Measurements from ENCODE around the gene CHMP4B. TPM values are rescaled to one million over a fixed set of nuclear protein-coding genes. Genes with fewer than 3 reads are reported as not detected.

Gene CHMP4B
- total RNA-seq, 3 donors from 2014 or later (not counting 1 experiment from before 2014, with no cell fraction given) = 63.7 to 74.0 (median 70.0) TPM

- peaks cover 40% of the 10 kb centered on the region for H3K4me1 ChIP-seq (ENCODE audit: control insufficient read depth, insufficient read depth, low read length)
- no peaks in the 10 kb centered on the region for H3K27me3 ChIP-seq (ENCODE audit: control insufficient read depth, insufficient read depth, low read length)
- H3K36me3 ChIP-seq (ENCODE audit: control insufficient read depth, insufficient read depth, low read length) = peaks cover 6% of the 10 kb centered on the region
- H3K4me3 ChIP-seq (ENCODE audit: low read length) = no peak overlapping the region
- DNase-seq (no peak), ATAC-seq (no peak)
- Mint-ChIP-seq H3K4me3 (no peak overlapping the region), H3K36me3 (no peaks in the 10 kb centered on the region), H3K9me3 (no peaks in the 10 kb centered on the region), H3K27ac (peak overlapping the region; percentile 24 to 84), H3K27me3 (ENCODE audit: low read depth in 2 of 2) (no peaks in the 10 kb centered on the region), H3K4me1 (peaks cover 70 to 84% of the 10 kb centered on the region in 2 donors)
- no peak overlapping the region for H3K27ac ChIP-seq (ENCODE audit: low read length)
- no peak for TF ChIP-seq CTCF (IDR thresholded peaks at IDR 0.05)
- H3K9me3 ChIP-seq (ENCODE audit: control insufficient read depth, insufficient read depth, low read length) = no peaks in the 10 kb centered on the region
- 71% methylated on average over 1 of the region's 1 CpG for WGBS (ENCODE audit: insufficient coverage)
- intact Hi-C loops (cut with micrococcal nuclease) = no loop called here
Observed at GRCh38 chr20:33816191-33816590, 5.0 kb downstream of the CHMP4B start.

- H3K4me3 Mint-ChIP-seq = no peak overlapping the region
- no peaks in the 10 kb centered on the region for H3K9me3 Mint-ChIP-seq
- Histone ChIP-seq H3K27me3 (ENCODE audit: control insufficient read depth, insufficient read depth, low read length) (no peaks in the 10 kb centered on the region), H3K4me1 (ENCODE audit: control insufficient read depth, insufficient read depth, low read length) (peaks cover 30% of the 10 kb centered on the region), H3K4me3 (ENCODE audit: low read length) (no peak overlapping the region), H3K27ac (ENCODE audit: low read length) (no peak overlapping the region), H3K9me3 (ENCODE audit: control insufficient read depth, insufficient read depth, low read length) (no peaks in the 10 kb centered on the region), H3K36me3 (ENCODE audit: control insufficient read depth, insufficient read depth, low read length) (peaks cover 6% of the 10 kb centered on the region)
- DNase-seq = no peak
- no peak for TF ChIP-seq CTCF (IDR thresholded peaks at IDR 0.05)
- intact Hi-C loops (cut with micrococcal nuclease) = no loop called here
- peak overlapping the region in 1 of 2 donors; percentile 84 for H3K27ac Mint-ChIP-seq
- peaks cover 62 to 75% of the 10 kb centered on the region in 2 donors for H3K4me1 Mint-ChIP-seq
- no peaks in the 10 kb centered on the region for H3K36me3 Mint-ChIP-seq
- ATAC-seq = no peak
- H3K27me3 Mint-ChIP-seq (ENCODE audit: low read depth in 2 of 2) = no peaks in the 10 kb centered on the region
- WGBS (ENCODE audit: insufficient coverage) = 96% methylated on average over 5 of the region's 5 CpGs
Observed at GRCh38 chr20:33817411-33817810, 6.3 kb downstream of the CHMP4B start.

GRCh38 chr20:33819456-33819855, 8.3 kb downstream of the CHMP4B start:
- no peak for DNase-seq
- no peaks in the 10 kb centered on the region for H3K9me3 ChIP-seq (ENCODE audit: control insufficient read depth, insufficient read depth, low read length)
- peaks cover 6% of the 10 kb centered on the region for H3K36me3 ChIP-seq (ENCODE audit: control insufficient read depth, insufficient read depth, low read length)
- peak in 2 of 3 donors; percentile 46 to 62 for ATAC-seq
- Mint-ChIP-seq H3K4me3 (peak overlapping the region; percentile 58), H3K9me3 (no peaks in the 10 kb centered on the region), H3K36me3 (no peaks in the 10 kb centered on the region), H3K27me3 (ENCODE audit: low read depth in 2 of 2) (no peaks in the 10 kb centered on the region), H3K27ac (peak overlapping the region; percentile 41 to 84), H3K4me1 (peaks cover 49 to 60% of the 10 kb centered on the region in 2 donors)
- peak overlapping the region; percentile 32 for H3K27ac ChIP-seq (ENCODE audit: low read length)
- no peak for TF ChIP-seq CTCF (IDR thresholded peaks at IDR 0.05)
- no peaks in the 10 kb centered on the region for H3K27me3 ChIP-seq (ENCODE audit: control insufficient read depth, insufficient read depth, low read length)
- intact Hi-C loops (cut with micrococcal nuclease) = no loop called here
- WGBS (ENCODE audit: insufficient coverage) = 27% methylated on average over 1 of the region's 1 CpG
- peaks cover 13% of the 10 kb centered on the region for H3K4me1 ChIP-seq (ENCODE audit: control insufficient read depth, insufficient read depth, low read length)
- no peak overlapping the region for H3K4me3 ChIP-seq (ENCODE audit: low read length)

GRCh38 chr20:33820362-33820761, 9.2 kb downstream of the CHMP4B start:
- Histone ChIP-seq H3K4me1 (ENCODE audit: control insufficient read depth, insufficient read depth, low read length) (peaks cover 12% of the 10 kb centered on the region), H3K9me3 (ENCODE audit: control insufficient read depth, insufficient read depth, low read length) (no peaks in the 10 kb centered on the region), H3K27me3 (ENCODE audit: control insufficient read depth, insufficient read depth, low read length) (no peaks in the 10 kb centered on the region), H3K4me3 (ENCODE audit: low read length) (no peak overlapping the region), H3K36me3 (ENCODE audit: control insufficient read depth, insufficient read depth, low read length) (peaks cover 2% of the 10 kb centered on the region), H3K27ac (ENCODE audit: low read length) (no peak overlapping the region)
- intact Hi-C loops (cut with micrococcal nuclease) = no loop called here
- peaks cover 51 to 62% of the 10 kb centered on the region in 2 donors for H3K4me1 Mint-ChIP-seq
- H3K9me3 Mint-ChIP-seq = no peaks in the 10 kb centered on the region
- H3K36me3 Mint-ChIP-seq = no peaks in the 10 kb centered on the region
- DNase-seq (no peak), ATAC-seq (no peak)
- no peak overlapping the region for H3K4me3 Mint-ChIP-seq
- H3K27ac Mint-ChIP-seq = peak overlapping the region; percentile 41 to 84
- no peaks in the 10 kb centered on the region for H3K27me3 Mint-ChIP-seq (ENCODE audit: low read depth in 2 of 2)
- 100% methylated on average over 1 of the region's 1 CpG for WGBS (ENCODE audit: insufficient coverage)
- TF ChIP-seq CTCF (IDR thresholded peaks at IDR 0.05) = no peak
